ENCODE results near the gene ADM5.

Gene ADM5

DNA sequence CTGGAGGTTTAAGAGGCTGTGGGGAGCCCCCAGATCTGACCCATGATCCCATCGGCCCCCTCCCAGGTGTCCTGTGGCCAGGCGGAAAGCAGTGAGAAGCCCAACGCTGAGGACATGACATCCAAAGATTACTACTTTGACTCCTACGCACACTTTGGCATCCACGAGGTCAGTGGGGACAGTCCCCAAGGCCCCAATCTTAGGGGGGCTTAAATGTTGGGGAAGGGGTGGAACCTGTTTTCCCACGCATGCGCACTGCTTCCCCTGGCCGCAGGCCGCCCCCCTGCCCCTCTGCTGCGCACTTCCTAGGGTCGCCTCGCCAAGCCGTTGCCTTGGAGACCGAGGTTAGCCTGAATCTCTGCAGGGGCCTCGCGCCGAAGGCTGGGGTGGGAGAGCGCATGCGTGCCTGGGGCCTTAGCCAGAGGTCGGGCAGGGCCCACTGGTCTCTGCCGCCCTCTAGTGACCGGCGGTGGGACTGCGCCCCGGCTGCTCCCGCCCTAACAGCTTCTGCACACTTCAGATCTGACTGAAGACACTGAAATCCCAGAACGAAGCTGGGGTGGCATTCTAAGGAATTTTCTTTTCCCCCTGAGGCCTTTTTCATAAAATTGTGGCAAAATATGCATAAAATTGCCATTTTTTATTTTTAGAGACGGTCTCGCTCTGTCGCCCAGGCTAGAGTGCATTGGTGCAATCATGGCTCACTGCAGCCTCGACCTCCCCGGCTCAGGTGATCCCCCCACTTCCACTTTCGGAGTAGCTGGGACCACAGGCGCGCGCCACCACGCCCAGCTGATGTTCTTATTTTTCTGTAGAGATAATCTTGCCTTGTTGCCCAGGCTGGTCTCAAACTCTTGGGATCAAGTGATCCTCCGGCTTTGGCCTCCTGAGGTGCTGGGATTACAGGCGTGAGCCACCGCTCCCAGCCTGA, 8.7 kb upstream of the ADM5 start:
- peak; percentile 97 for DNase-seq

DNA sequence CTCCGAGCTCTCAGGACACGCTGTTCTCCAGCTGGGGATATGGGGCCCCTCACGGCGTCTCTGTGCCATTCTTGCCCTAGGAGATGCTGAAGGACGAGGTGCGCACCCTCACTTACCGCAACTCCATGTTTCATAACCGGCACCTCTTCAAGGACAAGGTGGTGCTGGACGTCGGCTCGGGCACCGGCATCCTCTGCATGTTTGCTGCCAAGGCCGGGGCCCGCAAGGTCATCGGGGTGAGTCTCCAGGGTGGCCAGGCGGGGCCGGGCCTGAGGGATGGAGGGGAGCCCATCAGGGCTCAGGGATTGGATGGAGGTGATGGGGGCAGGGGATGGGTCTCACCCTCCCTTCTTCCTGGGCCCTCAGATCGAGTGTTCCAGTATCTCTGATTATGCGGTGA, 7.6 kb upstream of the ADM5 start:
- DNase-seq = no peak

DNA sequence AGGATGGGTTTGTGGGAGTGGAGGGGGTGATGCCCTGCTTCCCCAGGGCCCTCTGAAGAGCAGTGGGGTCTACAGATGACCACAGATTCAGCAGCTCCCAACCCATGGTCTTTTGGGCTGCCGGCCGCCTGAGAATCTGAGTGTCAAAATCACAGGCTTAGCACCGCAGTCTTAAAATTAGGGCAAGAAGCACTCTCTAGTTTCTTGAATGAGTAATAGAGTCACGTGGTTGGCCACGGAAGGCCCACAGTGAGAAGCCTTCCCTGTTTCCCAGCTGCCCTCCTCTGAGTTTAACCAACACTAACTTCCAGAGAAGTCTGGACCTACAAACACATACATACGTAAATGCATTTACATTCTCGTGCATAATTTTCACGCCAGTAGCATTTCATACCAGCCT, 7.1 kb upstream of the ADM5 start:
- no peak for DNase-seq

DNA sequence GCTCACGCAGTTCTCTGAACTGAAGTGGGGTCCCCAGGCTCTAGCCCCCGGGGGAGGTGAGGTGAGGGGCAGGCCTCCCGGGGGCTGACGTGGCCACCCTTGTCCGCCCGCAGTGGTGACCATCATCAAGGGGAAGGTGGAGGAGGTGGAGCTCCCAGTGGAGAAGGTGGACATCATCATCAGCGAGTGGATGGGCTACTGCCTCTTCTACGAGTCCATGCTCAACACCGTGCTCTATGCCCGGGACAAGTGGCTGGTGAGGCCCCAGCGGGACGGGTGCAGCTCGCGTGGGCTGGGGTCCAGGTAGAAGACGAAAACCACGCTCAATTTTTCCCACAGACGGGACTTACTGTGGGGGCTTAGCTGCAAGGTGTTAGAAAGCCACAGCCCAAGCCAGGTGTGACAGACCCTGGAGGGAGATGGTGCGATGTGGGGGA, 5.6 kb upstream of the ADM5 start:
- no peak for DNase-seq

DNA sequence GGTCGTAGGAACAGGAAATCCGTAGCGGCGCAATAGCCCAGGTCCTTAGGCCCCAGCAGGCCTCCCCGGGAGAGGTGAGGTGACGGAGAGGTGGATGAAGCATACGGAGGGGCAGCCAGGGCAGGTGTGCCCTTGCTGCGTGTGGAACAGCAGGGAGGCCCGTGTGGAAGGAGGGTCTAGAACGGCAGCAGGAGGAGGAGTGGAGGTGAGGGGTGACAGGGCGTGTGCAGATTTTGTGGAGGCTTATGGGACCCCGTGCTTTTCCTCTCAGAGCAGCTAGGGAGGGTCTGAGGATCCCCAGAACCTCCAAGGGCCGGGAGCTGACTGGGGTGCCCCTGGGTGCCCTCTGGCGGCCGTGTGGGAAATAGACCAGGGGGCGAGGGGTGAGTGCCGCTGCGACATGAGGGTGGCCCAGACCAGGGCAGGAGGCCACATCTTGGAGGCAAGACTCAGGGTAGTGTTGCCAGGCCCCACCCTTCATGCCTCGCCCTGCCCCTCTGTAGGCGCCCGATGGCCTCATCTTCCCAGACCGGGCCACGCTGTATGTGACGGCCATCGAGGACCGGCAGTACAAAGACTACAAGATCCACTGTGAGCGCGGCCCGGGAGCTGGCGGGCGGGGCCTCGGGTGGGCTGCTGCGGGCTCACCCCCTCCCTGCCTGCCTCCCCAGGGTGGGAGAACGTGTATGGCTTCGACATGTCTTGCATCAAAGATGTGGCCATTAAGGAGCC, 5.0 kb upstream of the ADM5 start:
- no peak for DNase-seq

DNA sequence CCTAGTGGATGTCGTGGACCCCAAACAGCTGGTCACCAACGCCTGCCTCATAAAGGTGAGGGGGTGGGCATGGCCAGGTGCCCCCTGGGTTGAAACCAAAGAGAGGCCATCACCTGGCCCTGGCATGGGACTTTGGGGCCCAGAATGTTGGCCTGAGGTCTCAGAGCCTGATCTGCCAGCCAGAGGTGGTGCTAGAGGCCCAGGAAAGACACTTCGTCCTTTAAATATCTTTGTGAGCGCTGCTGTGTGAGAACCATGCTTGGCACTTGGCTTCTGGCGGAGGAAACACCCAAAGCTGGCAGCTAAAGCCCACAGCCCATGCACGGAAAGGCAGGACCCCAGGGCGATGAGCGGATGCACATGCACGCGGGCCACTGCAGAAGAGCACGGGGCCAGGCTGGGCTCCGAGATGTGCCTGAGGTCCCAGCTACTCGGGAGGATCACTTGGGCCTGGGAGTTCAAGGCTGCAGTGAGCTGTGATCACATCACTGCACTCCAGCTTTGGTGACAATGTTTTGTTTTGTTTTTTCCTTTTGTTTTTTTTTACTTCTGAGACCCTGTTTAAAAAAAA, 4.3 kb upstream of the ADM5 start:
- DNase-seq = no peak

DNA sequence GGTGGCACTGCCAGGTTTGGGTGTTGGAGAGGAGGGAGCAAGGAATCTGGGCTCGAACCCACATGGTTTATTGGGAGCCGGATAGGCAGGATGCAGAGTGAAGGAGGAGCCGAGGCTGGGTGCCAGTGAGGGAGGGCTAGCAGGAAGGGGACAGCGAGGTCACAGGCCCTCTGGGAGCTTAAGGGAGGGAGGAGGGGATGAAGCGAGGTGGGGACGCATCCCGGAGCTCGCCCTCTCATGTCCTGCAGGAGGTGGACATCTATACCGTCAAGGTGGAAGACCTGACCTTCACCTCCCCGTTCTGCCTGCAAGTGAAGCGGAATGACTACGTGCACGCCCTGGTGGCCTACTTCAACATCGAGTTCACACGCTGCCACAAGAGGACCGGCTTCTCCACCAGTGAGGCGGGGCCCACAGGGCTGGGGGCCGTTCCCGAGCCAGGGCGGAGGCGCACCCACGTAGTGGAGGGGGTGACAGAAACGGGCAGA, 3.5 kb upstream of the ADM5 start:
- DNase-seq = no peak

DNA sequence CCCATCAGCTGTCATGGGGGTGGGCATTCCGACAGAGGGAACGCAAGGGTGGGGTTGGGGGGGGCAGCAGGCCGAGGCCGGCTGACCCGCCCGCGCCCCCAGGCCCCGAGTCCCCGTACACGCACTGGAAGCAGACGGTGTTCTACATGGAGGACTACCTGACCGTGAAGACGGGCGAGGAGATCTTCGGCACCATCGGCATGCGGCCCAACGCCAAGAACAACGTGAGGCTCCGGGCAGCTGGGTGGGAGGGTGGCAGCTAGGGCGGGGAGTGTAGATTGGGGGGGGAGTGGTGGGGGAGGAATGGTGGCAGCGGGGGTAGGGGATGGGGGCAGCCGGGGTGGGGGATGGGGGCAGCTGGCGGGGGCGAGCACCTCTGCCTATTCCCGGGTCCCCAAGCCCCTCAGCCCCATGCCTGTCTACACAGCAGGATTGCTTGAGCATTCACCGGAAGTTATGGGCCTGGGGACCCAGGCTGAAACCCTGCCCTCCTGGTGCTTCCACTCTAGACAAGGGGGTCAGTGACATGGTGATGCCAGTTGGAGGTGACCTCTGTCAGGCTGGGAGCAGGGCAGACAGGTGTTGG, 2.8 kb upstream of the ADM5 start:
- DNase-seq = no peak

DNA sequence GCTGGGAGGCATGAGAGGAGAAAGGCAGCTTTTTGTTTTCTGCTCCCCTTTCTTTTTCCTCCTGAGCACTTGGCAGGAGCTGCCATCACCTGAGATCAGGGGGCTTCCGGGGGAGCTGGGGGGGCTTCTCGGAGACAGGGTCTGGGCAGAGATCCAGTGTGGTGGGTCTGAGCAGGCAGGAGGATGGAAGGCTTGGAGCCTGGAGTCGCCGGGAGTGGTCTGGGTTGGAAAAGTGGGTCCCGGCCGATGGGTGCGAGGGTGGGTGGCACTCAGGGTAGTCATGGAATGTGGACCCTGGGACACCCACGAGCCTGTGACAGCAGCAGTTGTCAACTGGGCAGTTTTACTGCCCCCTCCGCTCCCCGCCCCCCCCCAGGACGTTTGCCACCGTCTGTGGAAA, 2.2 kb upstream of the ADM5 start:
- no peak for DNase-seq

DNA sequence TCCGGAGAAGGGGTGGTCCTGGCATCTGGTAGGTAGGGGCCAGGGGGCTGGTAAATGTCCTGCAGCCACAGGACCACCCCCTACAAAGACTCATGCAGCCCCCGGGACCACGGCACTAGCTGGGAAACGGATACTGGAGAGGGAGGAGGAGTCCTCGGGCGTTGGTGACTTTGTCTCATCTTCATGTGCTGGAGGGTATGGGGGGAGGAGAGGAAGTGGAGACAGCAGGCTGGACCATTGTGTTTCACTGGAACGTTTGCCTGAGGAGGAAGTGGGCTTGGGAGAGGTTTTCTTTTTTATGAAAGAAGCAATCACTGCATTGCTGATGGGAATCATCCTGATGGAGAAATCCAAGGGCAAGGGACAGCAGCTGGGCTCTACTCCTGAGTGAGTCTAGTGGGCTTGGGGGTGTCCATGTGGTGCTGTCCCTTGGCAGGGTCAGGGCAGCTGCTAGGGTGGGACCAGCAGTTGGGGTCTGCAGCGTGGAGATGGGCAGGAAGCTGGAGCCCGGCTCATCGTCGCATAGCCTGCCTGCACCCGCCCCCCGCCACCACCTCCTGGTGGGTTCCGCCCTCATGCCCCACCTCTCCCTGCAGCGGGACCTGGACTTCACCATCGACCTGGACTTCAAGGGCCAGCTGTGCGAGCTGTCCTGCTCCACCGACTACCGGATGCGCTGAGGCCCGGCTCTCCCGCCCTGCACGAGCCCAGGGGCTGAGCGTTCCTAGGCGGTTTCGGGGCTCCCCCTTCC, 1.7 kb upstream of the ADM5 start:
- no peak for DNase-seq

DNA sequence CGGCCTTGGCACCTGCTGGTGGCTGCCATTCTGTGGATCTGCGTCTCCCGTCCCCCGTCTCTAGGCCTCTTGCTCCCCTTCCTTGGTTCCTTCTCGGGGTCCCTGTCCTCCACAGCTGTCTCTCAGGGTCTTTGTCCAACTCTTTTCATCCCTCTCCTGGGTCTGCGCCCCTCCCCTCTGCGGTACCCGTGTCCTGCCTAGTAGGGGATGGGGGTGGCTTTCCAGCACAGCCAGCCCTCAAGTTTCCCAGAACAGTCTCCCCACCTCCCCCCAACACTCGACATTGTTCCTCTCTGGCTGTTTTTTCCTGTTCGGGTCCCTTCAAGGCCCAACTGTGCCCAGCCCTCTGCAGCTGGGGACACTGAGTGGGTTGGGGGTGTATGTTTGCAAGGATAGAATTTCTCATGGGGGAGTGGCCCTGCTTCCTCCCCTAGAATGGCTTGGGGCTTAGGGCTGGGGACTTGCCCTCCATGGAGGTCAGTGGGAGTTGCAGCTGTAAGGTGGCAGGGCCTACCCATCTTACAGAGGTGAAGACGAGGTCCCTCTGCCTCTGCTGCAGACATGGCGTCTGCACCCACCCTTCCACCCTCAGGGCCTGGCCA, 762 bp upstream of the ADM5 start:
- no peak for DNase-seq

DNA sequence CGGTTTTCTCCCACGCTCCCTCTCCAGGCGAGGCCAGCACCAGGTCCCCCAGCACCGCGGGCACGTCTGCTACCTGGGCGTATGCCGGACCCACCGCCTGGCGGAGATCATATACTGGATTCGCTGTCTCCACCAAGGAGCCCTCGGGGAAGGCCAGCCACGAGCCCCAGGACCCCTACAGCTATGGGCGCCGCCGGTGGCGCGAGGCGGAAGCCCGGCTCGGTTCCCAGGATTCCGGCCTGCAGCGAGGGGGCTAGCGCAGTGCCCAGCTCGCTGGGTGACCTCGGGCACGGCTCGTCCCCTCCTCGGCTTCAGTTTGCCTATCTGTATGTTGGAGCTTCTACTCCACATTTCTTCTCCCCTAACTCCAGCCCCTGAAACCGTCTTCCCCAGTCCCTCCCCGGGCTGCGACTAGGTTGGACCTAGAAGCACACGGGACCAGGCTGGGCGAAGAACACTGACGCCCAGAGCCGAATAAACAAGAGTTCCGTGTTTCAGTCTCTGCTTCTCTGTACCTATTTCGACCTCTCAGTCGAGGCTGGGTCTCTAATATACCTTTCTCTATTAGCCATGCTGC, 773 bp downstream of the ADM5 start:
- no peak for DNase-seq

DNA sequence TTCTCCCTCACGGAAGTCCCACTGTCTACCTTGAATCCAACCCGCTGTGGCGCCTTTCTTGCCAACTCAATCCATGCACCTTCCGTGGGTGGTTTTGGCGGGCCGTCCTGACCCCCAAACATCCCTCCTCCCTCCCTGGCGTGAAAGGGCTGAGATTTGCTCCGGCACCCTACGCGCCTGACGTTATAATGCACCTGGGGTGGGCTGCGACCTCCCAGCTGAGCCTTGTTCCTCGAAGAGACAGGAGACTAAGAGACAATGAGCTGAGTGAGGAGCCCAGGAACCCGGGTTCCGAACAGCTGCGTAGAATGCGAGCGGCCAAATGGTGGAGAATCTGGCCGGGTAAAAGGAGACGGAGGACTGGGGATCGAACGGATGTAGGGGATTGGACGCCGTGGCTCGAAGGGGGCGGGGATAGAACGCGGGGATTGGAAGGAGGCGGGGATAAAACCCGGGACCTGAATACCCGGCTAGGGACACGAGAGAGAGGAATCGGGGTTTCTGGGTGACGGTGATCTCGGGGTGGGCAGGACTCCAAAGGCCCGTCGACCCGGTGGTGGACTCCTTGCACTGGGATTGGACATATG, 1.4 kb downstream of the ADM5 start, which contains the start of gene CPT1C:
TSS of gene CPT1C (plus strand) at position 461 of the 587 bp plus-strand sequence. CDS start 1,137 bp downstream, outside the sequence.
- DNase-seq = peak; percentile 79

DNA sequence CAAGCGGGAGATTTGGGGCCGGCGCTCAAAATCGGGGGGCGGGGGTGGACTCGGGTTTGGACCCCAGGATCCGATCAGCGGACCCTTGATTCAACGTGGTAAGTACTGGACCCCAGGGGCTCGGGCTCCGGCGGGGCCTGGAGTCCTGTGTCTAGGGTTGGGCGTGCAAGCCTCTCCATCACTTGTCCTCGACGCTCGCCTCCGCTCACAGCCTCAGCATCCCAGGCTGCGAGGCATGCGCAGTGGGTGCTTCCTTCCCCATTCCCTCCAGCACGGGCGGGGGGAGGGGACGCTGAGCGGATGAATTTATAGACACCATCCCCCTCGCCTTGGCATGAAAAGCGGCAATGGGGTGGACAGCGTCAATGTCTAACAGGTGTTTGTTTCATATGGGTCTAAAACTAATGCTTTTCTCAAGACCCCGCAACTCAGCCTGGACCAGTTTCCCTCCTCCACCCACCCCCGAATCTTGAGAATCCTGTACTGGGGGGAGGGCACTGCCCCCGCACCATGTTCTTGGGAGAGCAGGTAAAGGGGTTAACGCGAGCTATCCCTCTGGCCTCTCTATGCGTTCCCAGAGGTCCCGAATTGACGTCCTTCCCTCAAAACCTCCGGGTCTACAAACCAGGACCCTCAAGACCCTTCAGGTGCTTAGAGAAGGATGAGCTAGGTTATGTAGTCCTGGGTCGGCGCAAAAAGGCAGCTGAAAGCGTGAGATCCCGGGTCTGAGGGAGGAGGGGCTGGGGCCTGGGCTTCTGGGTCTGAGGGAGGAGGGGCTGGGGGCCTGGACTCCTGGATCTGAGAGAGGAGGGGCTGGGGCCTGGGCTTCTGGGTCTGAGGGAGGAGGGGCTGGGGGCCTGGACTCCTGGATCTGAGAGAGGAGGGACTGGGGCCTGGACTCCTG, 2.1 kb downstream of the ADM5 start:
- peak; percentile 69 for DNase-seq

DNA sequence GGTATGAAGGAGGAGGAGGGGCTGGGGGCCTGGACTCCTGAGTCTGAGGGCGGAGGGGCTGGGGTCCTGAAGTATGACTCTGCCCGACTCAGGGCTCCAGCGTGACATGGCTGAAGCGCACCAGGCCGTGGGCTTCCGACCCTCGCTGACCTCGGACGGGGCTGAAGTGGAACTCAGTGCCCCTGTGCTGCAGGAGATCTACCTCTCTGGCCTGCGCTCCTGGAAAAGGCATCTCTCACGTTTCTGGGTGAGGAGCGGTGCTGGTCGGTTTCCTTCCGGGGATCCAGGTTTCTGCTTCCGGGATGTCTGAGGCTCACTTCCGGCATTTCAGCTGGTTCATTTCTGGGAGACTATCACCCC, 2.7 kb downstream of the ADM5 start:
- no peak for DNase-seq

DNA sequence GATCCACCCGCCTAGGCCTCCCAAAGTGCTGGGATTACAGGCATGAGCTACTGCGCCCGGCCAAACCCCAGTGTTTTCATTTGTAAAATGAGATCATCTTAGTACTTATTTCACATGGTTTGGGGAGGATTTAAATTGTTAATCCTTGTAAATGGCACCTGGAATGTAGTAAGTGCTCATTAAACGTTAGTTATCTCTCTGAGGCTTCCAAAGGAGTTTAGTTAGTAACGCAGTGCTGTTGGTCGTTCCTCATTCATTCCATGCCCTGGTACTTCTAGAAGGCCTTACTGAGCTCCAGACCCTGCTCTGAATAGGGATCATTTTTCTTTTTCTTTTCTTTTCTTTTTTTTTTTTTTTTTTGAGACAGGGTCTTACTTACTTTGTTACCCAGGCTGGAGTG, 6.7 kb downstream of the ADM5 start:
- no peak for DNase-seq

DNA sequence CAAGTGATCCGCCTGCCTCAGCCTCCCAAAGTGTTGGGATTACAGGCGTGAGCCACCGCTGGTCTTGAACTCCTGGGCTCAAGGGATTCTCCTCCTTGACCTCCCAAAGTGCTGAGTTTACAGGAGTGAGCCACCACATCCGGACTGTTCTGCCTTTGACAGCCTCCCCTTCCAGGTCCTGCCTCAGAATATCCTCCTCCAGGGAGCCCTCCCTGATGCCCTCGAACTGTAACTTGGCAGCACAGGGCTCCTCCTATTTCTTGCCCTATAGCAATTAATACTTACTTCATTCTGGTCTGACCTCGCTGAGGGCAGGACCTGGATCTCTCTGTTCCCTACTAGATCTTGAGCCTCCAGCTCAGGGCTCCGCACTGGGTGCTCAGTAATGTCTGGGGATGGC, 7.5 kb downstream of the ADM5 start:
- DNase-seq = no peak

DNA sequence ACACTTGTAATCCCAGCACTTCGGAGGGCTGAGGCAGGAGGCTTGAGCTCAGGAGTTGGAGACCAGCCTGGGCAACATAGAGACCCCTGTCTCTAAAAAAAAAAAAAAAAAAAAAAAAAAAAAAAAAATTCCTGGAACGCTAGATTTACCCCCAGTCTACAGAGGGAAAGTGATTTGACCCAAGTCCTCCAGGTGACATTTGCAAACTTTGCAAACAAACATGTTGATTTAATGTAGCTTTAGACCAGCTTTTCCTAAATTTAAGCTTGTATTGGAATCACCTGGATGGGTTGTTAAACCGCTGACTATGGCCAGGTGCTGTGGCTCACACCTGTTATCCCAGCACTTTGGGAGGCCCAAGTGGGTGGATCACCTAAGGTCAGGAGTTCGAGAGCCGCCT, 10.0 kb downstream of the ADM5 start:
- DNase-seq = no peak

DNA sequence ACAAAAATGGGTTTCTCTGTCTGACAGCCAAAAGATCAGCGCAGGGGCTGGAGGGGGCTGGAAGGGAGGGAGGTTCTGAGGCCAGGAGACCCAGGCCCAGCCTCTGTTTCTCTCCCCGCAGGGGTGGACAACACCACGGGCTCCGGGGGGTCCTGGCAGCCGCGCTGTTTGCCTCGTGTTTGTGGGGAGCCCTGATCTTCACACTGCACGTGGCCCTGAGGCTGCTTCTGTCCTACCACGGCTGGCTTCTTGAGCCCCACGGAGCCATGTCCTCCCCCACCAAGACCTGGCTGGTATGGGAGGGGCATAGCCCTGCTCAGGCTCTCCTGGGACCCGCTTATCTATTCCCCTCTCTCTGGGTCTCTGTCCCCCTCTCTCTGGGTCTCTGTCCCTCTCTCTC, 11.2 kb downstream of the ADM5 start:
- no peak for DNase-seq

DNA sequence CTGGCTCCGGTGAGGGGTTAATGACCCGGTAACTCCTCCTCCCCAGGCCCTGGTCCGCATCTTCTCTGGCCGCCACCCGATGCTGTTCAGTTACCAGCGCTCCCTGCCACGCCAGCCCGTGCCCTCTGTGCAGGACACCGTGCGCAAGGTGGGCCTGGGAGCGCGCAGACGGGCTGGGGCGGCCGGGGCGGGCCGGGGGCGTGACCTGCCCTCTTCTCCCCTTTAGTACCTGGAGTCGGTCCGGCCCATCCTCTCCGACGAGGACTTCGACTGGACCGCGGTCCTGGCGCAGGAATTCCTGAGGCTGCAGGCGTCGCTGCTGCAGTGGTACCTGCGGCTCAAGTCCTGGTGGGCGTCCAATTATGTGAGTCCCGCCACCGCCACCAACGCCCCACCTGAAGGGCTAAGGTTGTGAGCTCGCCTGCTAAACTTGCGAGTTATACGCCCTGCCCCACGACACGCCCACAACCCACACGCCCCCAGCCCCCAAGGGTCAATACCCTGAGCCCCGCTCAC, 11.9 kb downstream of the ADM5 start:
- peak; percentile 42 for DNase-seq
